GM12873 (cell line): ENCODE measurements around the gene MORN1.

ENCODE experiments used
- CTCF ChIP-seq: IDR thresholded peaks from 2 replicates; pipeline ENCODE4 v1.5.1; 2012; ENCODE audit warnings: low read depth, mild to moderate bottlenecking, moderate library complexity, low read length, control low read depth; ENCODE audit not compliant: insufficient read depth; ENCODE audit errors: missing control alignments

MORN1 gene

GRCh38 chr1:2363847-2364513, 27.4 kb downstream of the MORN1 start:
- TF ChIP-seq CTCF: no peak

GRCh38 chr1:2360588-2361364, 30.6 kb downstream of the MORN1 start:
- no peak for TF ChIP-seq CTCF

- no peak for TF ChIP-seq CTCF
Observed at GRCh38 chr1:2358651-2359640, 32.4 kb downstream of the MORN1 start.

GRCh38 chr1:2358072-2358471, 33.3 kb downstream of the MORN1 start:
- TF ChIP-seq CTCF: no peak

- no peak for TF ChIP-seq CTCF
Observed at GRCh38 chr1:2356911-2357845, 34.2 kb downstream of the MORN1 start.

GRCh38 chr1:2356401-2356800, 35.0 kb downstream of the MORN1 start:
- TF ChIP-seq CTCF: no peak
